ELR (cell line): ENCODE results near the gene PTOV1.
A peak's percentile ranks its signal among the peaks of the same experiment; 100 is the strongest.

Experiments used
- DNase-seq: peaks from one replicate; pipeline ENCODE4 v3.0.0-alpha.2; 2015; ENCODE audit warnings: low read depth

PTOV1 gene

DNA sequence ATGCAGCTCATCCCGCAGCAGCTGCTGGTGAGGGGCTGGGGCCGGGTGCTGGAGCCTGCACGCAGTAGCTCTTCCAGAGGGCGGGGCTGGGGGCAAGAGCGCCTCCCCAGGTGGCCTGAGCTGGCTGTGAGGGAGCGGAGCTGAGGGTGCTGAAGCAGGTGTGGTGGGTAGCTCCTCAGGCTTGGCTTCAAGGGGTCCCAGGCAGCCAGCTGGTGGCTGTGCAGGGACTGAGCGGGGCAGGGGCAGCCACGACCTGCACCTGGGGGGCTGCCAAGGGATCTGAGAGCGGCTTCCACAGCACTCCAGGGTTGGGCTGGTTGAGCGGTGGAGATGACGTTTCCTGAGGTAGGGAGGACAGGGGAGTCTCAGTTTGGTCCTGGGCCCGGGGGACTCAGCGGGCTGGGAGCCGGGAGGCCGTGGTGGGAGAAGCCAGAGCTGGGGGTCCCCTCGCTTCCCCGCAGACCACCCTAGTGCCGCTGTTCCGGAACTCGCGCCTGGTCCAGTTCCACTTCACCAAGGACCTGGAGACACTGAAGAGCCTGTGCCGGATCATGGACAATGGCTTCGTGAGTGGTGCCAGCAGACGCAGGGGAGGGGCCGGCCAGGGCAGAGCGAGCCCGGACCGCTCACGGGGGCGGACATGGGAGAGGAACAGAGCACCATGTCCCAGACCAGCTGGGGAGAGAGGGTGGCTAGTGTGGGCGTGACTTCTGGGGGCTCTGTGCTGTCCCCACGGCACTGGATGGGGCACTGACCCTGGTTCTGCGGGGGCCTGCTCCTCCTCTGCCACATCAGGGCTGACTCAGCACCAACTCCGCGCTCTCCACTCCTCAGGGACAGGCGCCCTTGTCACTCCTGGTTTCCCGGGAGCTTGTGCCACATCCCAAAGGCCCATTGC lies 7.4 kb downstream of the PTOV1 start:
- DNase-seq, result peak; percentile 54

GRCh38 chr19:49859682-49860335 lies 8.8 kb downstream of the PTOV1 start:
- DNase-seq, result no peak

DNA sequence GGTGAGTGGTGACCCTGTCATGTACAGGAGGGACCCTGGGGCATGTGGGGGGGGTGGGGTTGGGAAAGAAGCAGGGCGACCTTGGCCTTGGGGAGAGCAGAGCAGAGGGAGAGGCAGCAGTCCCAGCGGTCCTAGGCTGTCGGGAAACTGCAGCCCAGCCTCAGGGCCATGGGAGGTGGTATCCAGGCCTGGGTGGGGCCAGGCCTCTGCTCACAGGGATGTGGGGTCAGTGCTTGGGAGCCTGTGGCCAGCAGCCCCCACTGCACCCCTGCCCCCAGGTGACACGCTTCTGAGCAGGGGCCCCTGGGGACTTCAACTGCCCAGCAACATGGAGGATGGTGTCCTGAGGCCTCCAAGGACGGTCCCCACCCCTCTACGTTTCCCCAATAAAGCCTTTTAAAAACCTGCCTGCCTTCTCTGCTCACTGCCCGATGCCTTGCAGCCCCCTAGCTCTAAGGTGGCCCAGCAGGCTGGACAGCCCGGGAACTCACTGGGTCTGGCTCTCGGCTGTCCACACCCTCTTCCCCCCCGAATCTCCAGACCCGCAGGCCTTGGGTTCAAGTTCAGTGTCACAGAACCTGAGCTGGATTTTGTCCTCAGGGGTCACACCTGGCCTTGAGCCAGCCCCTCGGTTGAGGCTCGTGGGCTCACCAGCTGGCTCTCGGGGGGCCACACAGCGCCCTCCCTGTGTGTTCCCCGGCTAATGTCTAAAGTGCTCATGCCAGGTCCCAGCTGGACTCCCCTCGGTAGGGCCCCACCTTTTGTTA lies 9.6 kb downstream of the PTOV1 start:
- no peak for DNase-seq

GRCh38 chr19:49861107-49861506 lies 10.1 kb downstream of the PTOV1 start:
- DNase-seq, result no peak

- DNase-seq, result no peak
These were observed 10.8 kb downstream of the PTOV1 start for GRCh38 chr19:49861541-49862378.

- no peak for DNase-seq
These were observed 11.7 kb downstream of the PTOV1 start for GRCh38 chr19:49862391-49863253.

DNA sequence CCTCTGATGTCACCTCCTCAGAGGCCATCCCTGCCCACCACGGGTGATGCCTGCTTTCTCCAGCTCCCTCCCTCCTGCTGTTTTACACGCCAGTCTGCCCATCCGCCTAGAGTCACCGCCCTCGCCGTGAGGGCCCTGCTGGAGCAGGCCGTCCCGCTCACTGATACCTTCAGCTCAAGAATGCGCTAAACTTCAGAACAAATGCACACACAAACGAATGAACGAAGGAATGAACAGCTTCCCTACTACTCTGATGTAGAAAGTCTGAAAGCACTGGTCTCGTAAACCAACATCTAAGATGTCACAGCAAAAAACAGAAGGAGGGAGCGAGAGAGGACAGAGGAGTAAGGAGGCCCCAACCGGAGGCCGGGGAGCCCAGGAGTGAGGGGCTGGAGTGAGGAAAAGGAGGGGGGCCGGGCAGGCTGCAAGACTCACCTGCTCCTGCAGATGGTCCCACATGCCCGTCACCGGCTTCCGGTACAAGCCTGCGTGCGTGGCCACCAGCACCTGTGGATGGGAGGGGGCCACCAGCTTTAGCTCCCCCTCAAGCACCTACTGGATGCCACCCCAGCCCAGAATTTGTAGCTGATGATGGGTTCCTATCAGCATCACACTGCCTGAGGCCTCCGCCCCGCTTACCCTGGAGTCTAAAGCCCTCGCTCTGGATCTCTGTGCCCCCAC lies 12.4 kb downstream of the PTOV1 start:
- no peak for DNase-seq

DNA sequence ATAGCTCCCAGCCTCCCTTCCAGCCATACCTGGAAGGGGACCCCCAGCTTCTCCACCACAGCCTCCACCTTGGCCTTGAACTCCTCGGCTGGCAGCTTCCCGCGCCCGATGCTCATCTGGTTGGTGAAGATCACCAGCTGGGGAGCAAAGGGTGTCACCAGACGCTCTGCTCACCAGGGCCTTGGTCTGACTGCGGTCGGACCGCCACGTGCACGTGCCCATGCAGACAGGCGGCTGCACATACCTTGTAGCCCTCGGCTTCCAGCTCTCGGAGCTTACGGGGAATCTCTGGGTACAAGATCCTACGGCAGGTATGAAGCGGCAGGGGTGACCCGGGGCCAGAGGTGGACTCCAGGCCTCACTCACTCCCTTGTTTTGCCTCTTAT lies 13.0 kb downstream of the PTOV1 start:
- no peak for DNase-seq

DNA sequence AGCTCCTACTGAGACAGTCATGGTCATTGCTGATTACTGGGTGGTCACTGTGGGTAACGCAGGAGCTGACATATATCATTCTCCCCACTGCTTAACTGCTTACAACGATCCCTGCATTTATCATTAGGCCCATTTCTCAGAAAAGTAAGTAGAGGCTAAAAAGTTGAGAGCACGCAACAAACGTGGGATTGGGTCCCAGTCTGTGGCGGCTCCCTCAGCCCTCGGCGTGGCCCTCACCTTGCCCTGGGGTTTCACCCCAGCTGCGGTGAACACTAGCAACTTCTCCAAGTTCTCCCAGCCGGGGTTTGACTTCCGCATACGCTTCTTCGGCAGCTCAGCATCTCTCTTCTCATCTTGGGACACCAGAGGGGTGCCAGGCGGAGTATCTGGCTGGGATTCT lies 13.9 kb downstream of the PTOV1 start:
- no peak for DNase-seq

GRCh38 chr19:49866933-49867782 lies 16.2 kb downstream of the PTOV1 start, which contains the start of gene PNKP:
TSS of gene PNKP (minus strand) at chr19:49867576. CDS start at chr19:49867204, 372 bp downstream.
- peak; percentile 94 for DNase-seq

DNA sequence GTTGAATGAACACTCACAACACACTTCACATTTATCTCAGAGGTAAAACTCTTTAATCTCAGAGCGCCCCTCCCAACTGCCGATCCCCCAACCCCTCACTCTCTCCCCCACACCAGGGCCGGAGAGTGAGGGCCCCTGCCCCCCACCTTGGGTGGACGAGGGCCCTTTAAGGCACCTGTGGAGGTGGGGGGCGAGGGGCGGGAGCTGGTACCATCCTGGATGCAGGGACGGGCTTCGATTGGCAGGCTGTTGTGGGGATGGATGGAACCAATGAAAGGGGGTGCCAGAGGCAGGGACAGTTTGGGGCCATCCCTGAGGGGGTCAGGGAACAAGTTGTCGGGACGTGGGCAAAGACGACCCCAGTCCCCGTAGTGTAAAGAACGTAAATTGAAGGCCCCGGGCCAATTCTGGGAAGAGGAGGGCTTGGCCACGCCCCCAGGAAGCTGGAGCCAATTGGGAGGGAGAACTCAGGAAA lies 18.1 kb downstream of the PTOV1 start:
- no peak for DNase-seq

GRCh38 chr19:49869484-49870308 lies 18.7 kb downstream of the PTOV1 start:
- peak; percentile 100 for DNase-seq

- DNase-seq, result no peak
These were observed 19.4 kb downstream of the PTOV1 start for GRCh38 chr19:49870309-49870901.

DNA sequence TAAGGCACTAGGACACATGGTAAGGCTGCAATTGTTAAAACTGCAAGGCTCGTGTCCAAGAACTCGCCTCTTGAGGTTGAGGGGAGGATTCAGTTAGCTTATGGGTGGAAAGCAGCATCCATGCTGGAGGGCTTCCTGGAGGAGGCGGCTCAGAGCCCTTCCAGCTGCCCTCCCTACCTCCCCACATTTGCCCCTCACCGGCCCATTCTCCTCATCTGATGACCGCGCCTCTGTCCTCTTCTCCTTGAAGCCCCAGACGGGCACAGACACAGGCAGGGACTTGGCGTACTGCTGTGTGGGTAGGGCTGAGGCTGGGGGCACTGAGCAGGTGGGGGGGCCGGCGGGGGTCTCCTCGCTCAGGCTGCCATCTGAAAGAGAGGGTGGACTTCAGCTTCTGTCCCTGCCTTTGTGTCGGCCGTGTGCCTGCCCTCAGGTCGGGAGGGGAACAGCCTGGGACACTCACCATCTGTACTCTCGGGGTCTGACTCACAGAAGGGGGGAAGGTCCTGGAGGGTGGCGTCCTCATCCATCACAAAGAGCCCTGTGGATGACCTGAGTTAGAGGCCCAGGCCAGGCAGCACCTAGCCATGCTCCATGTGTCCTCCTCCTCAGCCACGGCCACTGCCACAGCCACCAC lies 20.5 kb downstream of the PTOV1 start:
- peak; percentile 64 for DNase-seq

DNA sequence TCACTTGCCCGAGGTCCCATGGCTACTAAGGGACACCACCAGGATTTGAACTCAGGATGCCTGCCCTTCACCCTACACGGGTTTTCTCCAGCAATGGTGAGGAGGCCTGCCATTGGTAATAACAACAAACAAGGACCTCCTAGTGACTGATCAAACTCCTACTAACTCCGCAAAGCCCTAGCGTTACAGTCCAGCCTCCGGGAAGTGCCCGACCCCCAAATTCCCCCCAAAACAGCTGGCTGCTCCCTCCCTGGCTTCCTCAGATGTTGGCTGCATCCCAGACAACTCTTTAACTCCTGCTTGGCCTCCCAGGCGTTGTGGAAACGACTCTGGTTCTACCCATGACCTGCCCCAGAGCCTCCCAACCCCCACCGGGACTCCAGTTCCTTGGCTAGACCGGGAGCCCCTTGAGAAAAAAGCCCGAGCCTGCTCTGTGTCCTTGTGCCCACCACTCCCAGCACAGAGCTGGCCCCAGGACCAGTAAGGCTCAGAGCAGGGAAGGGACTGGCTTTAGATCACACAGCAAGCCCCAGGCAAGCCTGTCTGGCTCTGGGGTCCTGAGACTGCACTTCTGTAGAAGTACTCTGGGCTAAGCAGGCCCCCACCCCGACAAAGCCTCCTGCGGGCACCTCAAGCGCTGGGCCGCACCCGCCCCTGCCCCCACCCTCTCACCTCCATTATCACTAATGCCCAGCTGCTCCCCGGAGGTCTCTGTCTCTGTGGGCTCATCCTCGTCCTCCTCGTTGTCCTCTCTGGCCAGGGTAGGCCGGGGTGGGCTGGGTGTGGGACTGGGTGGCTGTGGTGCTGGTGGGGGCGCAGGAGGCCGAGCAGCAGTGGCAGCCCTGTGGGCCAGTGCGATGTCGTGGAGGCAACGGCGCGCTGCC lies 21.5 kb downstream of the PTOV1 start:
- DNase-seq, result no peak

DNA sequence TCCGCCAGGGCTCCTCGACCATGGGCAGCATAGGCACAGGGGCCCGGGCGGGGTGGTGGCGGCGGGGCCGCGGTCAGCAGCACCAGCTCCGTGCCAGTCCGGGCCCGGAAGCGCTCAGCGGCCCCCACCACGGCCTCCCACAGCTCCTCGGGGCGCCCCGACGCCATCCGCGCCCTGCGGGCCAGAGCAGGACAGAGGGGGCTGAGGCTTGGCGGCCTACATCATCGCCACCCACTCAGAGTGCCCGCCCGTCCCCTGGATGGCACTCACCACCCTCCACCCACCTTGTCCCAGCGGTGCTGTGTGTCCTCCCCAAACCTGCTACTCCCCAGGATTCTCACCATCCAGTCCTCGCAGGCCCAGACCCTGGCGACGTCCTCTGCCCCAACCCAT lies 22.2 kb downstream of the PTOV1 start:
- no peak for DNase-seq
